Coronary artery (tissue), 2 donors: ENCODE measurements around the gene KLHL11.

Experiments
- DNase-seq: peaks from one replicate; pipeline ENCODE4 v3.0.0-alpha.2; 2017; ENCODE audit warnings: low spot score
- H3K27ac ChIP-seq, 2 donors: fragments of 200-600 bp; sonication (generic); one replicate each; pipeline ENCODE4 v1.5.1; 2016 to 2019
- H3K4me3 ChIP-seq: fragments of 200-600 bp; sonication (generic); 2 replicates; pipeline ENCODE4 v1.5.1; 2016; ENCODE audit warnings: mild to moderate bottlenecking, moderate library complexity
- CTCF ChIP-seq: fragments of 200-600 bp; sonication (generic); IDR thresholded peaks from one replicate; pipeline ENCODE4 v1.5.1; 2019; ENCODE audit warnings: antibody characterized with exemption

KLHL11 gene

GRCh38 chr17:41864836-41865595 lies at the start of gene KLHL11:
KLHL11 (minus strand) TSS chr17:41865423; CDS start chr17:41865370, 53 bp downstream.
- peak; percentile 89 for DNase-seq
- Histone ChIP-seq H3K4me3 (peak within 1 kb of the TSS; percentile 96), H3K27ac (peak within 1 kb of the TSS; percentile 87 to 95)
- TF ChIP-seq CTCF: no peak

GRCh38 chr17:41915020-41915419 lies 49.8 kb upstream of the KLHL11 start:
- DNase-seq: no peak
- no peak for TF ChIP-seq CTCF
- Histone ChIP-seq H3K4me3 (no peak overlapping the region), H3K27ac (no peak overlapping the region)

GRCh38 chr17:41914358-41914766 lies 49.1 kb upstream of the KLHL11 start:
- no peak for DNase-seq
- H3K27ac ChIP-seq: no peak overlapping the region
- H3K4me3 ChIP-seq: no peak overlapping the region
- no peak for TF ChIP-seq CTCF

GRCh38 chr17:41913798-41914197 lies 48.6 kb upstream of the KLHL11 start:
- H3K4me3 ChIP-seq: no peak overlapping the region
- TF ChIP-seq CTCF: no peak
- DNase-seq: no peak
- H3K27ac ChIP-seq: no peak overlapping the region

GRCh38 chr17:41912925-41913324 lies 47.7 kb upstream of the KLHL11 start:
- no peak for DNase-seq
- Histone ChIP-seq H3K27ac (no peak overlapping the region), H3K4me3 (no peak overlapping the region)
- TF ChIP-seq CTCF: no peak

- TF ChIP-seq CTCF: no peak
- no peak for DNase-seq
- H3K4me3 ChIP-seq: no peak overlapping the region
- no peak overlapping the region for H3K27ac ChIP-seq
These were observed 45.6 kb upstream of the KLHL11 start for GRCh38 chr17:41910701-41911391.

GRCh38 chr17:41909088-41909487 lies 43.9 kb upstream of the KLHL11 start:
- Histone ChIP-seq H3K4me3 (no peak overlapping the region), H3K27ac (no peak overlapping the region)
- no peak for TF ChIP-seq CTCF
- no peak for DNase-seq
